ENCODE measurements around the gene TFF2.

The TFF2 gene

DNA sequence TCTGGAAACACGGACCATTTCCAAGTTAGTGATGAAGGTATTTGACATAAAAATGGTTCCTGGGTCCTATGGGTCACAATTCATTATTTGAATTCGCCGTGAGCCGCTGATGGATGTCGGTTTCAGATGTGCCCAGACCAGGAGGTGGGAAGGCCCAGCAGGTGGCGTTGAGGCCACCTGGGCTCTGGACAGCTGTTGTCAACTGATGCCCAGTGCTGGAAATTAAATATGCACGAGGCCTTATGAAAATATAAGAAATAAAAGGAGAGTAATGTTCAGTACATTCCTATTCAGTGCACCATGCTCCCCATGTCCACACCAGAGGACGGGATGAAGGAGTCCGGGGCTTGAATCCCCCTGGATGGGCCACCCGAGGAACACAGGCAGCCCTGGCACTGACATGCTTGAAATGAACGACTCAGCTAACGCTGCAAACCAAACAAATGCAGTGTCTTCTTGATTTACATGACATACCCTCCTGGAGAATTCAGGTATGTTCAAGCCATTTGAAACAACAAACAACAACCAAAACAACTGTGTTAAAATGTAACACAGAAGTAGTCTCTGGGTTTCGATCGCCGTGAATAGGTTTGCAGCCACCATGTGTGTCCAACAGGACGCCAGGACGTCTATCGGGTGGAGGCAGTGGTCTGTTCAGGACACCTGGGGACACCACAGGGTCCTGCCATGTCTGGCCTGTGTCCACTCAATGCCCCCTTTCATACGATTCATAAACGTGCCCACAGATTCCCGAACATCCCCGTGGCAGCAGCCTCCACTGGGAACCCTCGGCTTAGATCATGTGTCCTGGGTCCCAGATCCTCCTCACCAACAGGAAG, 41.7 kb downstream of the TFF2 start:
- TF ChIP-seq, protein P1, sequence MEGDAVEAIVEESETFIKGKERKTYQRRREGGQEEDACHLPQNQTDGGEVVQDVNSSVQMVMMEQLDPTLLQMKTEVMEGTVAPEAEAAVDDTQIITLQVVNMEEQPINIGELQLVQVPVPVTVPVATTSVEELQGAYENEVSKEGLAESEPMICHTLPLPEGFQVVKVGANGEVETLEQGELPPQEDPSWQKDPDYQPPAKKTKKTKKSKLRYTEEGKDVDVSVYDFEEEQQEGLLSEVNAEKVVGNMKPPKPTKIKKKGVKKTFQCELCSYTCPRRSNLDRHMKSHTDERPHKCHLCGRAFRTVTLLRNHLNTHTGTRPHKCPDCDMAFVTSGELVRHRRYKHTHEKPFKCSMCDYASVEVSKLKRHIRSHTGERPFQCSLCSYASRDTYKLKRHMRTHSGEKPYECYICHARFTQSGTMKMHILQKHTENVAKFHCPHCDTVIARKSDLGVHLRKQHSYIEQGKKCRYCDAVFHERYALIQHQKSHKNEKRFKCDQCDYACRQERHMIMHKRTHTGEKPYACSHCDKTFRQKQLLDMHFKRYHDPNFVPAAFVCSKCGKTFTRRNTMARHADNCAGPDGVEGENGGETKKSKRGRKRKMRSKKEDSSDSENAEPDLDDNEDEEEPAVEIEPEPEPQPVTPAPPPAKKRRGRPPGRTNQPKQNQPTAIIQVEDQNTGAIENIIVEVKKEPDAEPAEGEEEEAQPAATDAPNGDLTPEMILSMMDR (IDR thresholded peaks at IDR 0.05; ENCODE audit: low read depth, low read length, missing control alignments), result no peak
- no peak for DNase-seq (ENCODE audit: low read depth)
- in situ Hi-C loops (cut with HindIII; ENCODE audit: low sequenced_read_pairs), result no loop called here
- no peak overlapping the region for H3K4me3 ChIP-seq (ENCODE audit: low read depth, low read length)

- TF ChIP-seq, protein P1 (IDR thresholded peaks at IDR 0.05; ENCODE audit: low read depth, low read length, missing control alignments), result no peak
- H3K4me3 ChIP-seq (ENCODE audit: low read depth, low read length), result no peak overlapping the region
- in situ Hi-C loops (cut with HindIII; ENCODE audit: low sequenced_read_pairs), result no loop called here
- DNase-seq (ENCODE audit: low read depth), result no peak
Observed at GRCh38 chr21:42308161-42308913, 42.5 kb downstream of the TFF2 start.

GRCh38 chr21:42307106-42307505, 43.7 kb downstream of the TFF2 start:
- TF ChIP-seq, protein P1 (IDR thresholded peaks at IDR 0.05; ENCODE audit: low read depth, low read length, missing control alignments), result no peak
- in situ Hi-C loops (cut with HindIII; ENCODE audit: low sequenced_read_pairs), result no loop called here
- DNase-seq (ENCODE audit: low read depth), result no peak
- H3K4me3 ChIP-seq (ENCODE audit: low read depth, low read length), result no peak overlapping the region

DNA sequence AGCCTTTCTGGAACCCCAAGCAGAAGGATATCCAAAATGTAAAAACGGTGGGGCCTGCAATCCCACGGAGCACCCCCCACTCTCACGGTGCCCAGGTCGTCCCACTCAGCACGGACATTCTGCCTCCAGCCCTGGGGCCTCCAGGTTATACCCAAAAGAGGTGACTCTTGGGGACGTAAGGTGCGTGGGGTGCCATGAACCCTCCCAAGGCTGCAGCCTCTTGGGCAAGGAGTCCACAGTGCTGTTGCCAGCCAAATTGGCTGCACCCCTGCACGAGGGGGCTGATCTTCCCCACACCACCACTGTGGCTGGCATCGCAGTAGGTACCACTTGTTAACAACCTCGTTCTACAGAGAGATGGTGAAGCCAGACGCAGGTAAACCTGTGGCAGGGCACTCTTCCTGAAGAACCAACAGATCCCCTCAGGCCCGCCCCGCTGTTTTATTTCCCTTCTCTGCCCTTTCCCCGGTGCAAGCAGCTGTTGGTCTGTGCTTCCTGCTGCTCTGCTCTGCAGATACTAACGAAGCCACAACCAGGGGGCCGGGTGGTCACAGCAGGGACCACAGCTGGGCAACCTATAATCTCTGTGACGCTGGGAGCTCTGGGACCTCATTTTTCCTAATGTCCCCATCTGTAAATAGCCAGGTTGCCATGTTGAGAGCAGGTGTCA, 44.3 kb downstream of the TFF2 start:
- in situ Hi-C loops (cut with HindIII; ENCODE audit: low sequenced_read_pairs), result no loop called here
- TF ChIP-seq, protein P1 (IDR thresholded peaks at IDR 0.05; ENCODE audit: low read depth, low read length, missing control alignments), result no peak
- no peak for DNase-seq (ENCODE audit: low read depth)
- H3K4me3 ChIP-seq (ENCODE audit: low read depth, low read length), result no peak overlapping the region

- in situ Hi-C loops (cut with HindIII; ENCODE audit: low sequenced_read_pairs), result no loop called here
- TF ChIP-seq, protein P1 (IDR thresholded peaks at IDR 0.05; ENCODE audit: low read depth, low read length, missing control alignments), result no peak
- no peak overlapping the region for H3K4me3 ChIP-seq (ENCODE audit: low read depth, low read length)
- no peak for DNase-seq (ENCODE audit: low read depth)
Observed at GRCh38 chr21:42305707-42306147, 45.1 kb downstream of the TFF2 start.
